A549 (cell line): ENCODE data around the gene ECEL1. TPM values are rescaled to one million over a fixed set of nuclear protein-coding genes. Genes with fewer than 3 reads are reported as not detected.

Source experiments
- ATAC-seq, 2 experiments: fragments of 200-7000 bp in 1 of 2; fragments of >200 bp in 1 of 2; cut with Nextera tagmentation in 1 of 2; cut with Tn5 transposase in 1 of 2; 3 replicates each; pipeline versions ENCODE4 v1.8.0 to v1.9.1; 2018 to 2020; ENCODE audit warnings: mild to moderate bottlenecking in 1 of 2, moderate library complexity in 1 of 2
- CTCF ChIA-PET: fragments of 300-600 bp; sonication (Branson Sonifier 250); formaldehyde crosslinking; extraction: SDS; loops from one replicate; lab custom pipeline; 2021; ENCODE audit warnings: antibody characterized with exemption, inconsistent platforms; lab: Yijun Ruan, JAX
- POLR2A ChIA-PET: fragments of 350-600 bp; formaldehyde crosslinking; extraction: SDS; loops from one replicate; lab custom pipeline; 2021; ENCODE audit warnings: antibody characterized with exemption, inconsistent platforms; lab: Yijun Ruan, JAX
- DNase-seq, 2 experiments: peaks; one replicate each; pipeline versions ENCODE4 v3.0.0 to v3.0.0-alpha.2; 2011 to 2016; ENCODE audit warnings: low read depth in 1 of 2, low spot score in 1 of 2
- FAIRE-seq: peaks from 2 replicates; lab custom pipeline; 2011; peaks lifted over from hg19 to GRCh38; lab: Jason Lieb, UNC
- H3K27ac ChIP-seq, 2 experiments: fragments of >200 bp; sonication (Bioruptor Twin); formaldehyde crosslinking; 3 replicates each; pipeline ENCODE4 v1.5.1; 2016 to 2017
- H3K4me1 ChIP-seq: fragments of >200 bp; sonication (Bioruptor Twin); formaldehyde crosslinking; 3 replicates; pipeline ENCODE4 v1.6.1; 2016
- H3K4me2 ChIP-seq: fragments of >200 bp; sonication (Bioruptor Twin); formaldehyde crosslinking; 3 replicates; pipeline ENCODE4 v1.6.1; 2016
- H3K4me3 ChIP-seq: fragments of >200 bp; sonication (Bioruptor Twin); formaldehyde crosslinking; 3 replicates; pipeline ENCODE4 v1.5.1; 2016
- H3K9me3 ChIP-seq: fragments of >200 bp; sonication (Bioruptor Twin); formaldehyde crosslinking; 3 replicates; pipeline ENCODE4 v1.6.1; 2016
- ATOH8 ChIP-seq: fragments of 250-450 bp; sonication (Bioruptor Pico); IDR thresholded peaks from 2 replicates; pipeline ENCODE4 v1.5.0; 2020; ENCODE audit warnings: low read depth, mild to moderate bottlenecking, moderate library complexity
- BHLHE40 ChIP-seq: IDR thresholded peaks from 2 replicates; pipeline ENCODE4 v1.6.1; 2012; ENCODE audit warnings: low read depth, low read length, inconsistent platforms
- CBX2 ChIP-seq: fragments of 200-600 bp; sonication (generic); IDR thresholded peaks from 2 replicates; pipeline ENCODE4 v1.6.1; 2016; ENCODE audit warnings: low read depth, mild to moderate bottlenecking, borderline replicate concordance
- CBX8 ChIP-seq: fragments of 200-600 bp; sonication (generic); IDR thresholded peaks from 2 replicates; pipeline ENCODE4 v1.6.1; 2016
- CEBPB ChIP-seq, 2 experiments: fragments of >200 bp in 1 of 2; sonication (Bioruptor Twin) in 1 of 2; formaldehyde crosslinking in 1 of 2; IDR thresholded peaks; 2 replicates each; pipeline ENCODE4 v1.6.1; 2012 to 2016
- E2F6 ChIP-seq: IDR thresholded peaks from 2 replicates; pipeline ENCODE4 v1.6.1; 2012; ENCODE audit warnings: low read depth, borderline replicate concordance
- EHF ChIP-seq: fragments of 250-450 bp; sonication (Bioruptor Pico); IDR thresholded peaks from 2 replicates; pipeline ENCODE4 v1.5.0; 2020; ENCODE audit warnings: mild to moderate bottlenecking
- ELK1 ChIP-seq: fragments of 150-350 bp; IDR thresholded peaks from 2 replicates; pipeline ENCODE4 v1.6.1; 2014; ENCODE audit warnings: low read depth, mild to moderate bottlenecking, low read length
- FOXS1 ChIP-seq: fragments of 250-450 bp; sonication (Bioruptor Pico); IDR thresholded peaks from 2 replicates; pipeline ENCODE4 v1.5.0; 2020; ENCODE audit warnings: mild to moderate bottlenecking, moderate library complexity
- GATA3 ChIP-seq: IDR thresholded peaks from 2 replicates; pipeline ENCODE4 v1.6.1; 2012; ENCODE audit warnings: borderline replicate concordance
- HDAC2 ChIP-seq: fragments of 200-600 bp; sonication (generic); IDR thresholded peaks from 2 replicates; pipeline ENCODE4 v1.6.1; 2016
- HES2 ChIP-seq: fragments of >200 bp; sonication (Bioruptor Twin); formaldehyde crosslinking; IDR thresholded peaks from 2 replicates; pipeline ENCODE4 v1.6.1; 2016
- HMGXB4 ChIP-seq: fragments of 250-450 bp; sonication (Bioruptor Pico); IDR thresholded peaks from 2 replicates; pipeline ENCODE4 v1.5.0; 2021; ENCODE audit warnings: mild to moderate bottlenecking, moderate library complexity, borderline replicate concordance
- HOXB13 ChIP-seq: fragments of 250-450 bp; sonication (Bioruptor Pico); IDR thresholded peaks from 2 replicates; pipeline ENCODE4 v1.5.0; 2020; ENCODE audit warnings: low read depth, mild to moderate bottlenecking, moderate library complexity
- JUN ChIP-seq, 2 experiments: fragments of >200 bp; sonication (Bioruptor Twin); formaldehyde crosslinking; IDR thresholded peaks; 2 replicates in 1 of 2; 3 replicates in 1 of 2; pipeline ENCODE4 v1.6.1; 2016 to 2017
- KDM5A ChIP-seq: fragments of 200-600 bp; sonication (generic); IDR thresholded peaks from 2 replicates; pipeline ENCODE4 v1.6.1; 2016; ENCODE audit warnings: antibody characterized with exemption, mild to moderate bottlenecking
- MAFK ChIP-seq: fragments of 450-650 bp; IDR thresholded peaks from 2 replicates; pipeline ENCODE4 v1.6.1; 2014; ENCODE audit not compliant: partially characterized antibody
- RARB ChIP-seq: fragments of 250-450 bp; sonication (Bioruptor Pico); IDR thresholded peaks from 2 replicates; pipeline ENCODE4 v1.8.0; 2021; ENCODE audit warnings: mild to moderate bottlenecking, moderate library complexity
- RCOR1 ChIP-seq: fragments of 150-350 bp; IDR thresholded peaks from 2 replicates; pipeline ENCODE4 v1.6.1; 2014; ENCODE audit warnings: antibody characterized with exemption, low read length, low read depth
- REST ChIP-seq: fragments of 200-600 bp; sonication (generic); IDR thresholded peaks from 2 replicates; pipeline ENCODE4 v1.6.1; 2016; ENCODE audit warnings: antibody characterized with exemption, mild to moderate bottlenecking, moderate library complexity
- RNF2 ChIP-seq: fragments of 200-600 bp; sonication (generic); IDR thresholded peaks from 2 replicates; pipeline ENCODE4 v1.6.1; 2016; ENCODE audit warnings: low read depth, mild to moderate bottlenecking, antibody characterized with exemption, moderate library complexity, borderline replicate concordance
- SMC3 ChIP-seq: fragments of >200 bp; sonication (Bioruptor Twin); formaldehyde crosslinking; IDR thresholded peaks from 3 replicates; pipeline ENCODE4 v1.6.1; 2018; ENCODE audit warnings: inconsistent platforms
- TFCP2L1 ChIP-seq: fragments of 250-450 bp; sonication (Bioruptor Pico); IDR thresholded peaks from 2 replicates; pipeline ENCODE4 v1.5.0; 2021; ENCODE audit warnings: mild to moderate bottlenecking
- ZNF302 ChIP-seq: fragments of 250-450 bp; sonication (Bioruptor Pico); IDR thresholded peaks from 2 replicates; pipeline ENCODE4 v1.9.0; 2021; ENCODE audit warnings: inconsistent platforms, mild to moderate bottlenecking, moderate library complexity
- ZSCAN20 ChIP-seq: fragments of 250-450 bp; sonication (Bioruptor Pico); IDR thresholded peaks from 2 replicates; pipeline ENCODE4 v1.8.0; 2022; ENCODE audit warnings: mild to moderate bottlenecking, moderate library complexity
- WGBS: methylation state at CpG from one replicate; pipeline ENCODE4 v1.1.6; 2017; ENCODE audit errors: missing lambda C conversion rate; 5-methylcytosine and 5-hydroxymethylcytosine counted together
- polyA plus RNA-seq, 4 experiments: library from polyadenylated mRNA; depleted of rRNA in 3 of 4; stranded (reverse); fragments of >200 nt; fragmentation: RNase III in 1 of 4; extraction: RNeasy Plus Mini Kit Qiagen cat#74134 plus additional on column Dnase treatment in 1 of 4; gene quantifications; 2 replicates in 3 of 4; 3 replicates in 1 of 4; pipeline ENCODE4 v1.2.3, GENCODE V29; 2011 to 2017

The ECEL1 gene
- polyA plus RNA-seq, 2 of the 4 experiments (the other 2 are of a cell fraction) = 0.12 to 0.18 TPM

GRCh38 chr2:232528746-232529460, 41.3 kb upstream of the ECEL1 start:
- no peak overlapping the region for H3K27ac ChIP-seq
- no peak for TF ChIP-seq MAFK
- no peak for TF ChIP-seq HOXB13 (CRISPR knock-in tag)
- no peak for TF ChIP-seq HES2
- ATAC-seq = no peak
- H3K9me3 ChIP-seq = no peaks in the 10 kb centered on the region
- POLR2A ChIA-PET = no interaction called here
- CTCF ChIA-PET = interaction anchor here (0.6 kb wide), 1 partner anchor 9 kb away, joined by 3 read pairs; no protein-coding TSS in a partner anchor
- H3K4me3 ChIP-seq = no peak overlapping the region
- no peak overlapping the region for H3K4me2 ChIP-seq
- H3K4me1 ChIP-seq = 0 out of 3 replicates have a peak, but pooled peaks cover 3% of the 10 kb centered on the region
- DNase-seq = no peak
- 74% methylated on average over 6 of the region's 11 CpGs for WGBS
- no peak for FAIRE-seq

GRCh38 chr2:232527905-232528470, 40.4 kb upstream of the ECEL1 start:
- H3K4me3 ChIP-seq = no peak overlapping the region
- no peak for ATAC-seq
- H3K4me1 ChIP-seq = peaks cover 7% of the 10 kb centered on the region; the same call in 1 of the 3 replicates
- TF ChIP-seq CEBPB (IDR thresholded peaks at IDR 0.05) = no peak
- no peak for TF ChIP-seq SMC3
- no peak for TF ChIP-seq KDM5A
- no peak for TF ChIP-seq ATOH8
- TF ChIP-seq ZSCAN20 = no peak
- TF ChIP-seq FOXS1 = no peak
- TF ChIP-seq EHF (CRISPR knock-in tag) = no peak
- TF ChIP-seq CBX8 = no peak
- 54% methylated on average over 6 of the region's 6 CpGs for WGBS
- CTCF ChIA-PET = no interaction called here
- H3K9me3 ChIP-seq = no peaks in the 10 kb centered on the region
- DNase-seq = no peak
- no peak for FAIRE-seq
- no peak overlapping the region for H3K4me2 ChIP-seq
- POLR2A ChIA-PET = no interaction called here
- H3K27ac ChIP-seq = no peak overlapping the region

GRCh38 chr2:232526372-232526941, 38.8 kb upstream of the ECEL1 start:
- POLR2A ChIA-PET = no interaction called here

More at GRCh38 chr2:232526372-232526941, 38.8 kb upstream of the ECEL1 start:
- FAIRE-seq (no peak), DNase-seq (no peak), ATAC-seq (no peak)
- Histone ChIP-seq H3K4me3 (no peak overlapping the region), H3K27ac (no peak overlapping the region), H3K4me2 (no peak overlapping the region), H3K9me3 (no peaks in the 10 kb centered on the region), H3K4me1 (peaks cover 17% of the 10 kb centered on the region; the same call in 1 of the 3 replicates)
- TF ChIP-seq ELK1 (no peak), REST (no peak), CBX2 (no peak), GATA3 (no peak), RCOR1 (no peak), HMGXB4 (CRISPR knock-in tag) (no peak), TFCP2L1 (CRISPR knock-in tag) (no peak), JUN (IDR thresholded peaks at IDR 0.05) (no peak), HDAC2 (no peak), RNF2 (no peak), ZNF302 (no peak), BHLHE40 (no peak), E2F6 (no peak), MAFK (no peak), RARB (CRISPR knock-in tag) (no peak)
- CTCF ChIA-PET = no interaction called here
- 84% methylated on average over 12 of the region's 13 CpGs for WGBS
